SW 1271 (cell line): ENCODE results near the gene GRK1.

Experiments
- DNase-seq, 2 experiments: peaks; one replicate each; lab custom pipeline; 2025; lab: John Stamatoyannopoulos, UW

The GRK1 gene

GRCh38 chr13:113632706-113633484 is 34.1 kb upstream of the GRK1 start:
- no peak for DNase-seq

GRCh38 chr13:113633485-113633873 is 33.5 kb upstream of the GRK1 start:
- DNase-seq: no peak

GRCh38 chr13:113634279-113635047 is 32.6 kb upstream of the GRK1 start:
- DNase-seq: no peak

- DNase-seq: no peak
These were observed 32.0 kb upstream of the GRK1 start for GRCh38 chr13:113635048-113635420.

- no peak for DNase-seq
These were observed 31.3 kb upstream of the GRK1 start for GRCh38 chr13:113635709-113636108.

GRCh38 chr13:113636266-113636963 is 30.6 kb upstream of the GRK1 start:
- DNase-seq: no peak

GRCh38 chr13:113637262-113638160 is 29.5 kb upstream of the GRK1 start:
- DNase-seq: no peak

GRCh38 chr13:113638173-113638746 is 28.8 kb upstream of the GRK1 start:
- no peak for DNase-seq

GRCh38 chr13:113638806-113639205 is 28.2 kb upstream of the GRK1 start:
- DNase-seq: no peak

- DNase-seq: no peak
These were observed 27.3 kb upstream of the GRK1 start for GRCh38 chr13:113639616-113640262.

- no peak for DNase-seq
These were observed 25.6 kb upstream of the GRK1 start for GRCh38 chr13:113641426-113641825.

GRCh38 chr13:113642563-113642962 is 24.5 kb upstream of the GRK1 start:
- DNase-seq: no peak

- no peak for DNase-seq
These were observed 23.4 kb upstream of the GRK1 start for GRCh38 chr13:113643593-113643992.

- no peak for DNase-seq
These were observed 22.2 kb upstream of the GRK1 start for GRCh38 chr13:113644800-113645199.

- DNase-seq: no peak
These were observed 21.7 kb upstream of the GRK1 start for GRCh38 chr13:113645329-113645728.

- no peak for DNase-seq
These were observed 20.6 kb upstream of the GRK1 start for GRCh38 chr13:113646376-113646775.

- DNase-seq: no peak
These were observed 20.1 kb upstream of the GRK1 start for GRCh38 chr13:113646921-113647340.

- peak in 1 of 2 experiments; percentile 7 for DNase-seq
These were observed 19.4 kb upstream of the GRK1 start for GRCh38 chr13:113647351-113648215.

GRCh38 chr13:113648216-113648610 is 18.8 kb upstream of the GRK1 start:
- no peak for DNase-seq

- no peak for DNase-seq
These were observed 17.8 kb upstream of the GRK1 start for GRCh38 chr13:113649212-113649611.
